Pancreas (tissue), 10 donors: Measurements from ENCODE around the gene OSBPL5. TPM values are rescaled to one million over a fixed set of nuclear protein-coding genes. Genes with fewer than 3 reads are reported as not detected.
A peak's percentile ranks its signal among the peaks of the same experiment; 100 is the strongest.

Experiments used
- ATAC-seq, 4 donors: fragments of 200-7000 bp; cut with Tn5 transposase; one replicate each; pipeline versions ENCODE4 v1.8.0 to v1.9.1; 2020; ENCODE audit warnings: mild to moderate bottlenecking in 4 of 4, moderate library complexity in 4 of 4
- DNase-seq, 6 donors: peaks; one replicate each; pipeline ENCODE4 v3.0.0-alpha.2; 2020
- FAIRE-seq: peaks from 2 replicates; lab custom pipeline; 2012; peaks lifted over from hg19 to GRCh38; lab: Jason Lieb, UNC
- H3K27ac ChIP-seq, 4 donors: fragments of 200-600 bp; sonication (generic); 1 replicate in 3 of 4; 2 replicates in 1 of 4; pipeline versions ENCODE4 v1.5.0 to v1.8.0; 2020
- H3K27me3 ChIP-seq, 4 donors: fragments of 200-600 bp; one replicate each; pipeline ENCODE4 v1.8.0; 2021
- H3K36me3 ChIP-seq, 3 donors: fragments of 200-600 bp; sonication (generic) in 1 of 3; one replicate each; pipeline versions ENCODE4 v1.5.0 to v1.8.0; 2020 to 2021
- H3K4me1 ChIP-seq, 3 donors: fragments of 200-600 bp; one replicate each; pipeline ENCODE4 v1.8.0; 2021
- H3K4me3 ChIP-seq, 4 donors: fragments of 200-600 bp; sonication (generic) in 2 of 4; one replicate each; pipeline versions ENCODE4 v1.5.0 to v1.8.0; 2020 to 2021
- H3K9me3 ChIP-seq, 4 donors: fragments of 200-600 bp; one replicate each; pipeline ENCODE4 v1.8.0; 2021
- WGBS, 2 donors: extraction: QIAGEN DNeasy Blood & Tissue Kit; methylation state at CpG; one replicate each; pipeline ENCODE4 v1.1.7; 2013; 5-methylcytosine and 5-hydroxymethylcytosine counted together
- intact Hi-C, 3 donors: fragments of 100-400 bp; cut with DNase I; formaldehyde crosslinking; loops; one replicate each; pipeline versions ENCODE4 v1.11.1 to v1.14.2; 2022
- polyA plus RNA-seq, 2 donors: library from polyadenylated mRNA; stranded (reverse); fragments of 200-250 nt; gene quantifications; one replicate each; pipeline ENCODE4 v1.2.3, GENCODE V29; 2013
- total RNA-seq, 6 donors: library from RNA; stranded (reverse); fragmentation: NEBNext Ultra II Directional in 4 of 6; extraction: Animal tissue kit (Norgen Biotek cat#: 25700) in 4 of 6; gene quantifications; one replicate each; pipeline versions ENCODE4 v1.2.1 to v1.2.4, GENCODE V29; 2021 to 2023
- TF ChIP-seq, protein P1 (sequence below), 4 donors: fragments of 200-600 bp; sonication (generic) in 3 of 4; IDR thresholded peaks; one replicate each; pipeline versions ENCODE4 v1.5.0 to v1.8.0; 2021; ENCODE audit warnings: antibody characterized with exemption in 4 of 4
- donor health status: healthy with polysubstance abuse.
- donor health status: DM: no; HTN: no; CAD: no; lungs with moderate emphysema.
- donor health status: DM: no; HTN: no; CAD: no.
- donor health status: control.
- donor health status: control.
- donor health status: Bipolar disorder and iron deficiency.
- donor health status: DM: yes; HTN: yes; CAD: no.
- donor health status: DM: no; HTN: no; CAD: no.
- donor health status: DM: no; HTN: no; CAD: no.
- donor health status: DM: yes; HTN: yes; CAD: no.

OSBPL5 gene
- total and polyA plus RNA-seq, 8 donors, result 9.8 to 16.7 (median 11.8) TPM

DNA sequence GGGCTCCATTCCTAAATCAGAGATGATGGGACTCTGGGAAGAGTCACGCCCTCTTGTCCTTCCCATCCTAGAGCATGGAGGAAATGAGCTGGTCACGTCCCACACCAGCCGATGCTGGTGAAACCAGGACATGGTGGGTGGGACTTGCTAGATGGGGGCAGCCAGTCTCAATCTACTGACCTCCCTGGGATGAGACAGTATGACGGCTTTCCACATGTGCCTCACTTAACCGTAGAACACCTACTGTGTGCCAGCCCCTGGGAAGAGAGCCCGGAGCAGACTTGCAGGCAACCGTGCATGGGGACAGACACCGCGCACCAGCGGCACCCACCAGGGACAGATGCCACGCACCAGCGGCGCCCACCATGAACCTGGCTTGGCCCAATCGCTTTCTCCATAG lies 3.8 kb downstream of the OSBPL5 start:
- TF ChIP-seq, protein P1, sequence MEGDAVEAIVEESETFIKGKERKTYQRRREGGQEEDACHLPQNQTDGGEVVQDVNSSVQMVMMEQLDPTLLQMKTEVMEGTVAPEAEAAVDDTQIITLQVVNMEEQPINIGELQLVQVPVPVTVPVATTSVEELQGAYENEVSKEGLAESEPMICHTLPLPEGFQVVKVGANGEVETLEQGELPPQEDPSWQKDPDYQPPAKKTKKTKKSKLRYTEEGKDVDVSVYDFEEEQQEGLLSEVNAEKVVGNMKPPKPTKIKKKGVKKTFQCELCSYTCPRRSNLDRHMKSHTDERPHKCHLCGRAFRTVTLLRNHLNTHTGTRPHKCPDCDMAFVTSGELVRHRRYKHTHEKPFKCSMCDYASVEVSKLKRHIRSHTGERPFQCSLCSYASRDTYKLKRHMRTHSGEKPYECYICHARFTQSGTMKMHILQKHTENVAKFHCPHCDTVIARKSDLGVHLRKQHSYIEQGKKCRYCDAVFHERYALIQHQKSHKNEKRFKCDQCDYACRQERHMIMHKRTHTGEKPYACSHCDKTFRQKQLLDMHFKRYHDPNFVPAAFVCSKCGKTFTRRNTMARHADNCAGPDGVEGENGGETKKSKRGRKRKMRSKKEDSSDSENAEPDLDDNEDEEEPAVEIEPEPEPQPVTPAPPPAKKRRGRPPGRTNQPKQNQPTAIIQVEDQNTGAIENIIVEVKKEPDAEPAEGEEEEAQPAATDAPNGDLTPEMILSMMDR (IDR thresholded peaks at IDR 0.05), result no peak
- Histone ChIP-seq H3K36me3 (no peaks in the 10 kb centered on the region), H3K4me3 (no peak overlapping the region), H3K27ac (no peak overlapping the region), H3K9me3 (no peaks in the 10 kb centered on the region), H3K4me1 (peaks cover 0 to 23% (median 9%) of the 10 kb centered on the region in 3 donors), H3K27me3 (no peaks in the 10 kb centered on the region)
- DNase-seq (no peak), ATAC-seq (no peak), FAIRE-seq (no peak)
- WGBS, 2 donors, result 87 to 91% methylated on average over 14 of the region's 14 CpGs
- intact Hi-C loops, result loop anchor here in 1 of 3 donors (10.0 kb wide), 1 partner anchor 63 kb away; no protein-coding TSS in a partner anchor

- TF ChIP-seq, protein P1 (IDR thresholded peaks at IDR 0.05), result no peak
- no peak for FAIRE-seq
- peak; percentile 77 to 92 (median 84) for DNase-seq
- no peaks in the 10 kb centered on the region for H3K27me3 ChIP-seq
- 2% methylated on average over 46 to 48 of the region's 48 CpGs for WGBS, 2 donors
- H3K27ac ChIP-seq, result peak overlapping the region in 1 of 4 donors; percentile 37
- ATAC-seq, result peak; percentile 82 to 91 (median 87)
- H3K4me1 ChIP-seq, result peaks cover 0 to 18% (median 7%) of the 10 kb centered on the region in 3 donors
- H3K4me3 ChIP-seq, result peak overlapping the region; percentile 2 to 45 (median 16)
- no peaks in the 10 kb centered on the region for H3K9me3 ChIP-seq
- intact Hi-C loops, result loop anchor here in 1 of 3 donors (10.0 kb wide), 1 partner anchor 64 kb away; no protein-coding TSS in a partner anchor
- no peaks in the 10 kb centered on the region for H3K36me3 ChIP-seq
Observed at GRCh38 chr11:3160252-3161031, 4.7 kb downstream of the OSBPL5 start.

DNA sequence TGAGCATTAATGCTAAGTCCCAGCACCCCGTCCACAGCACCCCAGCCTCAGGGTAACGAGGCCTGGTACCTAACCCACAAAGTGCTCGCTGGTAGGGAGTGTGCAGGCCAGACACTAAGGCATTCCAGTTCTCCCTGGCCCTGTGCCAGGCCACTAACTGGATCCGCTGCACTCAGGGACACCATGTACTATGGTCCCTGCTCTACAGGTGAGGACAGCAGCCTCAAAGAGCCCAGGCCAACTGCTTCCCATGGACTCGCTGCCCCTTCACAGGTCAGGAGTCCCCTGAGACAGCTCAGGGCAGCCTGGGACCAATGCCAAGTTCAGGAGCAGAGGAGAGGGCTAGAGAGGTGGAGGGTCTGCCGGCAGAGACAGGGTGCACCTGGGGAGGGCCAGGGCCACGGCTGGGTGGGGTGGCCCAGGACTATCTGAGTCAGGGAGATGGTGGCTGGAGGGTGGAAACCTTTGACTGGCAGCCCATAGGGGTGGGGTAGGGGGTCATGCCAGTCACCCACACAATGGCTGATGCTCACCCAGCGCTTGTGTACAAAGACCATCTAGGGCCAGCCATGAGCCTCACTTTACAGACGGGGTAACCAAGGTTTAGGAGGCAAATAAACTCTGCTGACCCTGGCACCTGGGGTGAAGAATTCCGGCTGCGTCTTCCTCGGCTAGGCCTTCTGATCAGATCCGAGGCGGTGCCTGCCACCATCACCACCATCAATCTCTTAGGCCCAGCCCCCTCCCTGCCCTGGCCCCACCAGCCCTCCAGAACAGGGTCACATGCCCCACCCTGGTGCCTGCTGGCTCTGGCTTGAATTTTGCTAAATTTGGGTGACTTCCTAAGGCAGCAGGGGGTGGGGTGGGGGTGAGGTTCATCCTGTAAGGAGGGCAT lies 5.6 kb downstream of the OSBPL5 start:
- Histone ChIP-seq H3K36me3 (no peaks in the 10 kb centered on the region), H3K4me1 (peaks cover 0 to 17% (median 6%) of the 10 kb centered on the region in 3 donors), H3K27ac (no peak overlapping the region), H3K9me3 (no peaks in the 10 kb centered on the region), H3K4me3 (peak overlapping the region in 3 of 4 donors; percentile 5 to 45 (median 28)), H3K27me3 (no peaks in the 10 kb centered on the region)
- FAIRE-seq, result no peak
- TF ChIP-seq, protein P1 (IDR thresholded peaks at IDR 0.05), result no peak
- peak in 2 of 4 donors; percentile 14 to 35 for ATAC-seq
- 50 to 51% methylated on average over 13 to 14 of the region's 14 CpGs for WGBS, 2 donors
- peak in 5 of 6 donors; percentile 33 to 87 (median 72) for DNase-seq
- intact Hi-C loops, result loop anchor here in 1 of 3 donors (10.0 kb wide), 1 partner anchor 65 kb away; no protein-coding TSS in a partner anchor

DNA sequence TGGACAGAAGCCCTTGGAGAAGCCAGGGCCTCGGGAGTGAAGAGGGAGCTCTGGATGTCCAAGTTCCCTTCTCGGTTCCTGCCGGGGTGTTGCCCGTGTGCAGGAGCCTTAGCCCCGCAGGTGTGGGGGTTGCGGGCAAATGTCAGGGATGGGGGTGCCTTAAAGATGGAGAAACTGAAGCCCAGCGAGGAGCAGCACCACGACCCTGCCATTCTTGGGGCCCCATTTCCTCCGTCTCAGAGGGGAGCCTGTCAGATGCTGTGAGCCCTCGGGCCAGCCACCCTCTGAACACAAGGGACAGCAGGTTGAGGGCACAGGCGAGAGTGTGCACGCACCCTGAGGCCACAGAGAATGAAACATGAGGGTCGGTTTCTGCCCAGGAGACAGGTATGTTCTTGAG lies 6.3 kb downstream of the OSBPL5 start:
- ATAC-seq (no peak), DNase-seq (peak in 3 of 6 donors; percentile 11 to 39 (median 38)), FAIRE-seq (no peak)
- no peak overlapping the region for H3K27ac ChIP-seq
- H3K9me3 ChIP-seq, result no peaks in the 10 kb centered on the region
- intact Hi-C loops, result no loop called here
- 92 to 94% methylated on average over 12 to 13 of the region's 13 CpGs for WGBS, 2 donors
- H3K4me3 ChIP-seq, result no peak overlapping the region
- no peaks in the 10 kb centered on the region for H3K36me3 ChIP-seq
- H3K4me1 ChIP-seq, result peaks cover 0 to 13% (median 6%) of the 10 kb centered on the region in 3 donors
- TF ChIP-seq, protein P1 (IDR thresholded peaks at IDR 0.05), result no peak
- no peaks in the 10 kb centered on the region for H3K27me3 ChIP-seq
